Measurements from ENCODE around the gene GMNC. TPM values are rescaled to one million over a fixed set of nuclear protein-coding genes. Genes with fewer than 3 reads are reported as not detected.

GMNC gene
- total RNA-seq (1 to 10 TPM in 4 of 10 donors, under 1 TPM in 5, not detected in 1; 0.24 to 3.7 (median 0.64) TPM), polyA plus RNA-seq (under 1 TPM; 0.07 to 0.22 TPM)
- long read RNA-seq, donor 1 = 0 reads
- long read RNA-seq, donor 2, partial matches to known transcripts = 1 of 5 reads
- long read RNA-seq, donor 2, other reads (novel, unspliced or antisense) = 4 of 5 reads
- long read RNA-seq, donor 3, partial matches to known transcripts = 4 of 7 reads
- long read RNA-seq, donor 3, other reads (novel, unspliced or antisense) = 2 of 7 reads

GRCh38 chr3:190862209-190863118, at the start of gene GMNC:
Gene GMNC (minus strand): TSS chr3:190862694. CDS start chr3:190862615, 79 bp downstream.
- peak; percentile 78 to 86 for DNase-seq

GRCh38 chr3:190911382-190911781, 48.9 kb upstream of the GMNC start:
- no peaks in the 10 kb centered on the region for H3K27me3 ChIP-seq
- H3K4me1 ChIP-seq = no peaks in the 10 kb centered on the region
- 63 to 71% methylated on average over 4 of the region's 4 CpGs for WGBS, 2 donors
- TF ChIP-seq, protein P1, sequence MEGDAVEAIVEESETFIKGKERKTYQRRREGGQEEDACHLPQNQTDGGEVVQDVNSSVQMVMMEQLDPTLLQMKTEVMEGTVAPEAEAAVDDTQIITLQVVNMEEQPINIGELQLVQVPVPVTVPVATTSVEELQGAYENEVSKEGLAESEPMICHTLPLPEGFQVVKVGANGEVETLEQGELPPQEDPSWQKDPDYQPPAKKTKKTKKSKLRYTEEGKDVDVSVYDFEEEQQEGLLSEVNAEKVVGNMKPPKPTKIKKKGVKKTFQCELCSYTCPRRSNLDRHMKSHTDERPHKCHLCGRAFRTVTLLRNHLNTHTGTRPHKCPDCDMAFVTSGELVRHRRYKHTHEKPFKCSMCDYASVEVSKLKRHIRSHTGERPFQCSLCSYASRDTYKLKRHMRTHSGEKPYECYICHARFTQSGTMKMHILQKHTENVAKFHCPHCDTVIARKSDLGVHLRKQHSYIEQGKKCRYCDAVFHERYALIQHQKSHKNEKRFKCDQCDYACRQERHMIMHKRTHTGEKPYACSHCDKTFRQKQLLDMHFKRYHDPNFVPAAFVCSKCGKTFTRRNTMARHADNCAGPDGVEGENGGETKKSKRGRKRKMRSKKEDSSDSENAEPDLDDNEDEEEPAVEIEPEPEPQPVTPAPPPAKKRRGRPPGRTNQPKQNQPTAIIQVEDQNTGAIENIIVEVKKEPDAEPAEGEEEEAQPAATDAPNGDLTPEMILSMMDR (IDR thresholded peaks at IDR 0.05) = no peak
- ATAC-seq = no peak
- no peak overlapping the region for H3K4me3 ChIP-seq
- no peaks in the 10 kb centered on the region for H3K9me3 ChIP-seq
- intact Hi-C loops (cut with DNase I) = no loop called here
- H3K27ac ChIP-seq = no peak overlapping the region
- no peaks in the 10 kb centered on the region for H3K36me3 ChIP-seq
- DNase-seq = no peak

More at GRCh38 chr3:190862209-190863118, at the start of gene GMNC:
- H3K36me3 ChIP-seq = no peaks in the 10 kb centered on the region
- ATAC-seq = peak; percentile 95 to 98 (median 97)
- H3K9me3 ChIP-seq = no peaks in the 10 kb centered on the region
- H3K4me1 ChIP-seq = peaks cover 0 to 5% (median 0%) of the 10 kb centered on the region in 9 donors
- peak within 1 kb of the TSS; percentile 63 to 91 (median 82) for H3K27ac ChIP-seq
- intact Hi-C loops (cut with DNase I) = loop anchor here in 2 of 10 donors (5.0 to 10.0 kb wide), 2 partner anchors 55 to 158 kb away; no protein-coding TSS in a partner anchor
- peaks cover 0 to 40% (median 0%) of the 10 kb centered on the region in 7 donors for H3K27me3 ChIP-seq
- peak within 1 kb of the TSS; percentile 33 to 85 (median 62) for H3K4me3 ChIP-seq
- 3% methylated on average over 51 to 58 of the region's 58 CpGs for WGBS, 2 donors
- TF ChIP-seq, protein P1 (IDR thresholded peaks at IDR 0.05) = peak in 1 of 9 donors; percentile 4

DNA sequence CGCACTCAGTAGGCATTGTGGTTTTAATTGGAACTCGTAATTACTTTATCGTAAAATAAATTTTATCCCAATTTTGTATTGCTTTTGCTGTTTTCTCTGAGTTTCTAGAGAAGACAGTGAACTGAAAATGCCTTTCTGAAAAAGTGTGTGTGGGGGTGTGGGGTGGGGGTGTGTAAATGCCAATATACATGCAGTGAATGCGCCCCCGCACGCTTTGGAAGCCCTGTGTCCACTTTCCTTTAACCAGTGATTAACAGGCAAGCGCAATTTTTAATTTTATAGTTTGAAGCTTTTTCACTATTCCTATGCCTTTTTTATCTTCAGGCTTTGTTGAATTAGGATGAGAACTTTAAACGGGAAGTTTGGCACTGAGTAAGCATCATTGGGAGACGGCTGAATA, 47.4 kb upstream of the GMNC start:
- TF ChIP-seq, protein P1 (IDR thresholded peaks at IDR 0.05) = no peak
- Histone ChIP-seq H3K27ac (no peak overlapping the region), H3K36me3 (no peaks in the 10 kb centered on the region), H3K4me1 (no peaks in the 10 kb centered on the region), H3K27me3 (no peaks in the 10 kb centered on the region), H3K4me3 (no peak overlapping the region), H3K9me3 (no peaks in the 10 kb centered on the region)
- no peak for ATAC-seq
- no peak for DNase-seq
- intact Hi-C loops (cut with DNase I) = no loop called here
- WGBS, 2 donors = 86 to 88% methylated on average over 9 of the region's 9 CpGs

GRCh38 chr3:190903156-190903555, 40.7 kb upstream of the GMNC start:
- Histone ChIP-seq H3K27me3 (no peaks in the 10 kb centered on the region), H3K4me1 (no peaks in the 10 kb centered on the region), H3K4me3 (no peak overlapping the region), H3K9me3 (peaks cover 0 to 25% (median 5%) of the 10 kb centered on the region in 11 donors), H3K27ac (no peak overlapping the region), H3K36me3 (no peaks in the 10 kb centered on the region)
- ATAC-seq = no peak
- DNase-seq = no peak
- WGBS, 2 donors = 53 to 65% methylated on average over 1 of the region's 1 CpG
- TF ChIP-seq, protein P1 (IDR thresholded peaks at IDR 0.05) = no peak
- intact Hi-C loops (cut with DNase I) = no loop called here
